K562 (cell line): ENCODE results near the gene TARS2. TPM values are rescaled to one million over a fixed set of nuclear protein-coding genes. Genes with fewer than 3 reads are reported as not detected.

Experiments
- polyA plus RNA-seq, 8 experiments: library from polyadenylated mRNA; depleted of rRNA in 4 of 8; stranded (reverse) in 5 of 8; unstranded in 3 of 8; fragments of >200 nt; fragmentation: Nextera tagmentation in 2 of 8; fragmentation: Illumina TruSeq in 1 of 8; extraction: Ambion mirVana in 2 of 8; extraction: Trizol in 1 of 8; gene quantifications; 2 replicates each; pipeline versions ENCODE4 v1.2.1 to v1.2.3, GENCODE V29; 2011 to 2014; ENCODE audit warnings: inconsistent platforms in 1 of 8, missing spikeins in 1 of 8
- total RNA-seq, 7 experiments: library from RNA; depleted of rRNA in 6 of 7; stranded (reverse); fragments of >200 nt in 6 of 7; fragmentation: Illumina TruSeq in 2 of 7; extraction: Trizol in 2 of 7; gene quantifications; 2 replicates each; pipeline versions ENCODE4 v1.2.1 to v1.2.3, GENCODE V29; 2011 to 2021; ENCODE audit warnings: low replicate concordance in 1 of 7
- TF ChIP-seq, protein P1 (sequence below), 2 experiments: fragments of 450-650 bp in 1 of 2; sonication (generic) in 1 of 2; formaldehyde crosslinking in 1 of 2; IDR thresholded peaks; 2 replicates each; pipeline versions ENCODE4 v1.7.1 to v1.9.0; 2016 to 2022; ENCODE audit warnings: inconsistent platforms in 1 of 2, mild to moderate bottlenecking in 1 of 2, missing genetic modification reagents in 1 of 2
- TF ChIP-seq, protein P2 (sequence below): sonication (generic); formaldehyde crosslinking; IDR thresholded peaks from 2 replicates; pipeline ENCODE4 v1.8.1; 2023; ENCODE audit warnings: mild to moderate bottlenecking, missing genetic modification reagents
- TF ChIP-seq, protein P3 (sequence below): sonication (generic); formaldehyde crosslinking; IDR thresholded peaks from 2 replicates; pipeline ENCODE4 v1.8.0; 2022; ENCODE audit warnings: mild to moderate bottlenecking, missing genetic modification reagents

TARS2 gene
- total and polyA plus RNA-seq, 9 of the 15 experiments (the other 6 are each of a cell fraction or from before 2014, with no cell fraction given): 17.0 to 64.2 (median 39.4) TPM

DNA sequence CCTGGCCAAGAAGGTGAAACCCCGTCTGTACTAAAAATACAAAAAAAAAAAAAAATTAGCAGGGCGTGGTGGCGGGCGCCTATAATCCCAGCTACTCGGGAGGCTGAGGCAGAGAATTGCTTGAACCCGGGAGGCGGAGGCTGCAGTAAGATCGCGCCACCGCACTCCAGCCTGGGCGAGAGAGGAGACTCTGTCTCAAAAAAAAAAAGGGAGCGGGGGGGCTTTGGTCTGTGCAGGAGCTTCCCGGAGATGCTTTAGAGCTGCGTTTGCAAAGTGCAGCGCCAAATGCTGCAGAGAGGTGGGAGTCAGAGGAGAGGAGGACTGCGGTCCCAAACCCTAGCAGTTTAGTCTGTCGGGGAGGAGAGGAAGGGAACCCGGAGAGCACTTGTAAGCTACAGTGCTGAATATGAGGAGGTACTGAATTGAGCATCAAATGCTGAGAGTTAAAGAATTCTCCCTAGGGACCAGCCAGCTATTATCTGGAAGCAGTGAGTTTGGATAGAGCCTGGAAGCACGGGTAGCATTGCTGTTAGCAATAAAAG lies 28.9 kb downstream of the TARS2 start (continued):
- TF ChIP-seq, protein P1, sequence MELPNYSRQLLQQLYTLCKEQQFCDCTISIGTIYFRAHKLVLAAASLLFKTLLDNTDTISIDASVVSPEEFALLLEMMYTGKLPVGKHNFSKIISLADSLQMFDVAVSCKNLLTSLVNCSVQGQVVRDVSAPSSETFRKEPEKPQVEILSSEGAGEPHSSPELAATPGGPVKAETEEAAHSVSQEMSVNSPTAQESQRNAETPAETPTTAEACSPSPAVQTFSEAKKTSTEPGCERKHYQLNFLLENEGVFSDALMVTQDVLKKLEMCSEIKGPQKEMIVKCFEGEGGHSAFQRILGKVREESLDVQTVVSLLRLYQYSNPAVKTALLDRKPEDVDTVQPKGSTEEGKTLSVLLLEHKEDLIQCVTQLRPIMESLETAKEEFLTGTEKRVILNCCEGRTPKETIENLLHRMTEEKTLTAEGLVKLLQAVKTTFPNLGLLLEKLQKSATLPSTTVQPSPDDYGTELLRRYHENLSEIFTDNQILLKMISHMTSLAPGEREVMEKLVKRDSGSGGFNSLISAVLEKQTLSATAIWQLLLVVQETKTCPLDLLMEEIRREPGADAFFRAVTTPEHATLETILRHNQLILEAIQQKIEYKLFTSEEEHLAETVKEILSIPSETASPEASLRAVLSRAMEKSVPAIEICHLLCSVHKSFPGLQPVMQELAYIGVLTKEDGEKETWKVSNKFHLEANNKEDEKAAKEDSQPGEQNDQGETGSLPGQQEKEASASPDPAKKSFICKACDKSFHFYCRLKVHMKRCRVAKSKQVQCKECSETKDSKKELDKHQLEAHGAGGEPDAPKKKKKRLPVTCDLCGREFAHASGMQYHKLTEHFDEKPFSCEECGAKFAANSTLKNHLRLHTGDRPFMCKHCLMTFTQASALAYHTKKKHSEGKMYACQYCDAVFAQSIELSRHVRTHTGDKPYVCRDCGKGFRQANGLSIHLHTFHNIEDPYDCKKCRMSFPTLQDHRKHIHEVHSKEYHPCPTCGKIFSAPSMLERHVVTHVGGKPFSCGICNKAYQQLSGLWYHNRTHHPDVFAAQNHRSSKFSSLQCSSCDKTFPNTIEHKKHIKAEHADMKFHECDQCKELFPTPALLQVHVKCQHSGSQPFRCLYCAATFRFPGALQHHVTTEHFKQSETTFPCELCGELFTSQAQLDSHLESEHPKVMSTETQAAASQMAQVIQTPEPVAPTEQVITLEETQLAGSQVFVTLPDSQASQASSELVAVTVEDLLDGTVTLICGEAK (IDR thresholded peaks at IDR 0.05): 0 out of 2 replicates have a peak, but pooled peaks have one; percentile 37
- TF ChIP-seq, protein P1 (CRISPR knock-in tag; IDR thresholded peaks at IDR 0.05): no peak
- TF ChIP-seq, protein P2, sequence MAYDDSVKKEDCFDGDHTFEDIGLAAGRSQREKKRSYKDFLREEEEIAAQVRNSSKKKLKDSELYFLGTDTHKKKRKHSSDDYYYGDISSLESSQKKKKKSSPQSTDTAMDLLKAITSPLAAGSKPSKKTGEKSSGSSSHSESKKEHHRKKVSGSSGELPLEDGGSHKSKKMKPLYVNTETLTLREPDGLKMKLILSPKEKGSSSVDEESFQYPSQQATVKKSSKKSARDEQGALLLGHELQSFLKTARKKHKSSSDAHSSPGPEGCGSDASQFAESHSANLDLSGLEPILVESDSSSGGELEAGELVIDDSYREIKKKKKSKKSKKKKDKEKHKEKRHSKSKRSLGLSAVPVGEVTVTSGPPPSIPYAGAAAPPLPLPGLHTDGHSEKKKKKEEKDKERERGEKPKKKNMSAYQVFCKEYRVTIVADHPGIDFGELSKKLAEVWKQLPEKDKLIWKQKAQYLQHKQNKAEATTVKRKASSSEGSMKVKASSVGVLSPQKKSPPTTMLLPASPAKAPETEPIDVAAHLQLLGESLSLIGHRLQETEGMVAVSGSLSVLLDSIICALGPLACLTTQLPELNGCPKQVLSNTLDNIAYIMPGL (CRISPR knock-in tag): 0 out of 2 replicates have a peak, but pooled peaks have one; percentile 30
- TF ChIP-seq, protein P3, sequence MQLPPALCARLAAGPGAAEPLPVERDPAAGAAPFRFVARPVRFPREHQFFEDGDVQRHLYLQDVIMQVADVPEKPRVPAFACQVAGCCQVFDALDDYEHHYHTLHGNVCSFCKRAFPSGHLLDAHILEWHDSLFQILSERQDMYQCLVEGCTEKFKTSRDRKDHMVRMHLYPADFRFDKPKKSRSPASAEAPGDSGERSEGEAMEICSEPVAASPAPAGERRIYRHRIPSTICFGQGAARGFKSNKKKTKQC: no peak
